ENCODE measurements around the gene WFDC8.
"Not testable (repeated sequence)": the region's sequence is repeated elsewhere in the genome, so short reads cannot be mapped to it uniquely, and the experiment has no call there.

The WFDC8 gene

GRCh38 chr20:45569650-45570049 is 9.4 kb downstream of the WFDC8 start:
- TF ChIP-seq ZNF280D (tag by site-specific recombination; IDR thresholded peaks at IDR 0.05) (peak; percentile 88), ZNF146 (tag by site-specific recombination; IDR thresholded peaks at IDR 0.05) (peak; percentile 97)
- POLR2A ChIA-PET; H3K4me1 ChIP-seq (ENCODE audit: control insufficient read depth, insufficient read depth, low read length); H3K4me3 ChIP-seq (ENCODE audit: low read depth, low read length); H3K9me3 ChIP-seq (ENCODE audit: control insufficient read depth, insufficient read depth, low read depth, low read length); CTCF ChIA-PET; H3K27ac ChIP-seq (ENCODE audit: extremely low read depth, low read depth, low read length); H3K36me3 ChIP-seq (ENCODE audit: control insufficient read depth in 2 of 2, insufficient read depth in 1 of 2, low read length in 2 of 2): not testable (repeated sequence)

- POLR2A ChIA-PET: interaction anchor here (0.7 kb wide), 2 partner anchors 22 to 772 kb away, joined by 3 read pairs; no protein-coding TSS in a partner anchor
Observed at GRCh38 chr20:45564760-45565276, 14.3 kb downstream of the WFDC8 start.

GRCh38 chr20:45555198-45555597 is 23.9 kb downstream of the WFDC8 start:
- POLR2A ChIA-PET: no interaction called here
- Histone ChIP-seq H3K9me3 (ENCODE audit: control insufficient read depth, insufficient read depth, low read depth, low read length) (no peaks in the 10 kb centered on the region), H3K4me3 (ENCODE audit: low read depth, low read length) (no peak overlapping the region), H3K36me3 (ENCODE audit: control insufficient read depth in 2 of 2, insufficient read depth in 1 of 2, low read length in 2 of 2) (no peaks in the 10 kb centered on the region), H3K4me1 (ENCODE audit: control insufficient read depth, insufficient read depth, low read length) (no peaks in the 10 kb centered on the region), H3K27ac (ENCODE audit: extremely low read depth, low read depth, low read length) (no peak overlapping the region)
- CTCF ChIA-PET: interaction anchor here (0.6 to 2.8 kb wide), 2 partner anchors 26 to 216 kb away, joined by 3 to 14 read pairs; no protein-coding TSS in a partner anchor
- peak; percentile 60 for TF ChIP-seq SCRT2 (tag by site-specific recombination; IDR thresholded peaks at IDR 0.05)
- TF ChIP-seq ZNF155 (tag by site-specific recombination; IDR thresholded peaks at IDR 0.05): no peak

More at GRCh38 chr20:45564760-45565276, 14.3 kb downstream of the WFDC8 start:
- no peaks in the 10 kb centered on the region for H3K36me3 ChIP-seq (ENCODE audit: control insufficient read depth in 2 of 2, insufficient read depth in 1 of 2, low read length in 2 of 2)
- TF ChIP-seq ZNF140 (tag by site-specific recombination; IDR thresholded peaks at IDR 0.05) (no peak), ZNF660 (tag by site-specific recombination; IDR thresholded peaks at IDR 0.05) (no peak), ZNF747 (tag by site-specific recombination; IDR thresholded peaks at IDR 0.05) (no peak), ZNF366 (tag by site-specific recombination; conservative IDR thresholded peaks at IDR 0.05) (peak; percentile 91), PRDM1 (tag by site-specific recombination; IDR thresholded peaks at IDR 0.05) (peak; percentile 94), SCRT1 (tag by site-specific recombination; IDR thresholded peaks at IDR 0.05; ENCODE audit: borderline replicate concordance) (0 out of 2 replicates have a peak, but pooled peaks have one; percentile 43)
- CTCF ChIA-PET: interaction anchor here (0.6 kb wide), 1 partner anchor 116 kb away, joined by 3 read pairs; no protein-coding TSS in a partner anchor
- H3K9me3 ChIP-seq (ENCODE audit: control insufficient read depth, insufficient read depth, low read depth, low read length): no peaks in the 10 kb centered on the region
- no peaks in the 10 kb centered on the region for H3K4me1 ChIP-seq (ENCODE audit: control insufficient read depth, insufficient read depth, low read length)
- H3K27ac ChIP-seq (ENCODE audit: extremely low read depth, low read depth, low read length): no peak overlapping the region
- no peak overlapping the region for H3K4me3 ChIP-seq (ENCODE audit: low read depth, low read length)

- Histone ChIP-seq H3K36me3 (ENCODE audit: control insufficient read depth in 2 of 2, insufficient read depth in 1 of 2, low read length in 2 of 2) (no peaks in the 10 kb centered on the region), H3K27ac (ENCODE audit: extremely low read depth, low read depth, low read length) (no peak overlapping the region), H3K4me1 (ENCODE audit: control insufficient read depth, insufficient read depth, low read length) (no peaks in the 10 kb centered on the region), H3K4me3 (ENCODE audit: low read depth, low read length) (no peak overlapping the region), H3K9me3 (ENCODE audit: control insufficient read depth, insufficient read depth, low read depth, low read length) (no peaks in the 10 kb centered on the region)
- CTCF ChIA-PET: interaction anchor here (1.0 kb wide), 1 partner anchor 218 kb away, joined by 8 read pairs; no protein-coding TSS in a partner anchor
- POLR2A ChIA-PET: no interaction called here
- no peak for TF ChIP-seq ZBTB17 (tag by site-specific recombination; IDR thresholded peaks at IDR 0.05)
- TF ChIP-seq ZNF26 (tag by site-specific recombination; IDR thresholded peaks at IDR 0.05): no peak
- no peak for TF ChIP-seq SP7 (tag by site-specific recombination; IDR thresholded peaks at IDR 0.05)
- TF ChIP-seq ELK4 (IDR thresholded peaks at IDR 0.05; ENCODE audit: borderline replicate concordance, low read depth, low read length): no peak
- no peak for TF ChIP-seq SCRT1 (tag by site-specific recombination; IDR thresholded peaks at IDR 0.05; ENCODE audit: borderline replicate concordance)
- no peak for TF ChIP-seq KLF9 (tag by site-specific recombination; IDR thresholded peaks at IDR 0.05; ENCODE audit: low read depth)
Observed at GRCh38 chr20:45552456-45552855, 26.6 kb downstream of the WFDC8 start.
